GM23338 (cell line): ENCODE measurements around the gene LRMDA.

Experiments
- CTCF ChIP-seq, 2 experiments: fragments of 200-600 bp in 1 of 2; sonication (generic) in 1 of 2; conservative IDR thresholded peaks; 2 replicates each; pipeline versions ENCODE4 v1.5.1 to v1.6.1; 2016 to 2017; ENCODE audit warnings: antibody characterized with exemption in 2 of 2, low read depth in 2 of 2, mild to moderate bottlenecking in 2 of 2, moderate library complexity in 1 of 2
- ETS1 ChIP-seq: IDR thresholded peaks from 2 replicates; pipeline ENCODE4 v1.6.1; 2016; ENCODE audit warnings: antibody characterized with exemption
- EZH2 ChIP-seq: fragments of 200-600 bp; sonication (generic); IDR thresholded peaks from one replicate; pipeline ENCODE4 v1.8.0; 2017; ENCODE audit warnings: antibody characterized with exemption, mild to moderate bottlenecking, low read depth; ENCODE audit not compliant: unreplicated experiment
- EZH2phosphoT487 ChIP-seq: fragments of 200-600 bp; sonication (generic); IDR thresholded peaks from one replicate; pipeline ENCODE4 v1.8.1; 2018; ENCODE audit warnings: antibody characterized with exemption; ENCODE audit not compliant: unreplicated experiment
- NANOG ChIP-seq: IDR thresholded peaks from 2 replicates; pipeline ENCODE4 v1.6.1; 2016; ENCODE audit warnings: antibody characterized with exemption, borderline replicate concordance
- POLR2AphosphoS5 ChIP-seq: IDR thresholded peaks from 2 replicates; pipeline ENCODE4 v1.6.1; 2016; ENCODE audit warnings: antibody characterized with exemption, low read depth
- ZNF114 ChIP-seq: fragments of 250-450 bp; sonication (Bioruptor Pico); IDR thresholded peaks from 2 replicates; pipeline ENCODE4 v1.5.0; 2020; ENCODE audit warnings: mild to moderate bottlenecking, moderate library complexity
- TF ChIP-seq, protein P1 (sequence below): IDR thresholded peaks from one replicate; pipeline ENCODE4 v1.6.1; 2018; ENCODE audit warnings: antibody characterized with exemption; ENCODE audit not compliant: unreplicated experiment

DNA sequence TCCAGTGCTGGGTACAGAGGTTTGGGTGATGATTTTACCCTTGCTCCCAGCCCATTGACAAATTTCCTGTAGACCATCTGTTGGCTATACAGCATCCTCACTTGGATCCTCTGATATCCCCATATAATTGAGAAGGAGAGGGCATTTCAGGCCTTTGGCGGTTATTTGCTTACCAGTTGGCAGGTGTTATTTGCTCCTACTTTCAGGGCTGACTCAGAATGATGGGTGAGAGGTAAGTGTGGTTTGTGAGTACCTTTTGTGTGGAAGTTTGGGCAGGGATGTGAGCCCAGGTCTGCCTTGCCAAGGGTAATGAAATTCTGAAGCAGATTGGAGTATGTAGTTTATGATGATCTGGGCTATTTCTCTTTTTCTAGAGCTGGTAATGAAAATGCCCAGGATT, 93.6 kb downstream of the LRMDA start:
- TF ChIP-seq EZH2phosphoT487 (no peak), CTCF (conservative IDR thresholded peaks at IDR 0.05; ENCODE audit: low read depth in 2 of 2) (no peak), EZH2 (no peak), ETS1 (no peak), POLR2AphosphoS5 (no peak), NANOG (no peak), ZNF114 (CRISPR knock-in tag) (no peak)
- TF ChIP-seq, protein P1, sequence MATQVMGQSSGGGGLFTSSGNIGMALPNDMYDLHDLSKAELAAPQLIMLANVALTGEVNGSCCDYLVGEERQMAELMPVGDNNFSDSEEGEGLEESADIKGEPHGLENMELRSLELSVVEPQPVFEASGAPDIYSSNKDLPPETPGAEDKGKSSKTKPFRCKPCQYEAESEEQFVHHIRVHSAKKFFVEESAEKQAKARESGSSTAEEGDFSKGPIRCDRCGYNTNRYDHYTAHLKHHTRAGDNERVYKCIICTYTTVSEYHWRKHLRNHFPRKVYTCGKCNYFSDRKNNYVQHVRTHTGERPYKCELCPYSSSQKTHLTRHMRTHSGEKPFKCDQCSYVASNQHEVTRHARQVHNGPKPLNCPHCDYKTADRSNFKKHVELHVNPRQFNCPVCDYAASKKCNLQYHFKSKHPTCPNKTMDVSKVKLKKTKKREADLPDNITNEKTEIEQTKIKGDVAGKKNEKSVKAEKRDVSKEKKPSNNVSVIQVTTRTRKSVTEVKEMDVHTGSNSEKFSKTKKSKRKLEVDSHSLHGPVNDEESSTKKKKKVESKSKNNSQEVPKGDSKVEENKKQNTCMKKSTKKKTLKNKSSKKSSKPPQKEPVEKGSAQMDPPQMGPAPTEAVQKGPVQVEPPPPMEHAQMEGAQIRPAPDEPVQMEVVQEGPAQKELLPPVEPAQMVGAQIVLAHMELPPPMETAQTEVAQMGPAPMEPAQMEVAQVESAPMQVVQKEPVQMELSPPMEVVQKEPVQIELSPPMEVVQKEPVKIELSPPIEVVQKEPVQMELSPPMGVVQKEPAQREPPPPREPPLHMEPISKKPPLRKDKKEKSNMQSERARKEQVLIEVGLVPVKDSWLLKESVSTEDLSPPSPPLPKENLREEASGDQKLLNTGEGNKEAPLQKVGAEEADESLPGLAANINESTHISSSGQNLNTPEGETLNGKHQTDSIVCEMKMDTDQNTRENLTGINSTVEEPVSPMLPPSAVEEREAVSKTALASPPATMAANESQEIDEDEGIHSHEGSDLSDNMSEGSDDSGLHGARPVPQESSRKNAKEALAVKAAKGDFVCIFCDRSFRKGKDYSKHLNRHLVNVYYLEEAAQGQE = no peak
